Activated T-cell treated with anti-CD3 and anti-CD28 coated beads for 4 hours (primary cell): ENCODE results near the gene GPD2.
"Not testable (repeated sequence)": the region's sequence is repeated elsewhere in the genome, so short reads cannot be mapped to it uniquely, and the experiment has no call there.

ENCODE experiments used
- DNase-seq: peaks from one replicate; pipeline ENCODE4 v3.0.0-alpha.2; 2020

The GPD2 gene

GRCh38 chr2:156590085-156590739 lies 154.0 kb downstream of the GPD2 start:
- no peak for DNase-seq

- DNase-seq, result no peak
Observed at GRCh38 chr2:156592809-156593593, 156.8 kb downstream of the GPD2 start.

GRCh38 chr2:156593594-156593921 lies 157.4 kb downstream of the GPD2 start:
- DNase-seq, result no peak

- DNase-seq, result no peak
Observed at GRCh38 chr2:156598563-156598962, 162.4 kb downstream of the GPD2 start.

GRCh38 chr2:156600196-156600595 lies 164.0 kb downstream of the GPD2 start:
- DNase-seq, result no peak

GRCh38 chr2:156601855-156602551 lies 165.8 kb downstream of the GPD2 start:
- DNase-seq, result no peak

- DNase-seq, result no peak
Observed at GRCh38 chr2:156602552-156602933, 166.4 kb downstream of the GPD2 start.

GRCh38 chr2:156615836-156616322 lies 179.7 kb downstream of the GPD2 start:
- DNase-seq, result no peak

- not testable (repeated sequence) for DNase-seq
Observed at GRCh38 chr2:156618071-156618470, 181.9 kb downstream of the GPD2 start.

GRCh38 chr2:156619021-156619539 lies 182.9 kb downstream of the GPD2 start:
- DNase-seq, result no peak

GRCh38 chr2:156622491-156622890 lies 186.3 kb downstream of the GPD2 start:
- DNase-seq, result no peak

- DNase-seq, result no peak
Observed at GRCh38 chr2:156625360-156626170, 189.4 kb downstream of the GPD2 start.

GRCh38 chr2:156626931-156627330 lies 190.8 kb downstream of the GPD2 start:
- DNase-seq, result no peak

GRCh38 chr2:156630579-156631337 lies 194.6 kb downstream of the GPD2 start:
- DNase-seq, result no peak

- DNase-seq, result no peak
Observed at GRCh38 chr2:156635646-156636045, 199.5 kb downstream of the GPD2 start.
